DMS79 treated with DMSO at 0.1 percent for 48 hours (cell line): ENCODE results near the gene ARMH3.

ENCODE experiments used
- DNase-seq: peaks from one replicate; lab custom pipeline; 2025; lab: John Stamatoyannopoulos, UW

ARMH3 gene

DNA sequence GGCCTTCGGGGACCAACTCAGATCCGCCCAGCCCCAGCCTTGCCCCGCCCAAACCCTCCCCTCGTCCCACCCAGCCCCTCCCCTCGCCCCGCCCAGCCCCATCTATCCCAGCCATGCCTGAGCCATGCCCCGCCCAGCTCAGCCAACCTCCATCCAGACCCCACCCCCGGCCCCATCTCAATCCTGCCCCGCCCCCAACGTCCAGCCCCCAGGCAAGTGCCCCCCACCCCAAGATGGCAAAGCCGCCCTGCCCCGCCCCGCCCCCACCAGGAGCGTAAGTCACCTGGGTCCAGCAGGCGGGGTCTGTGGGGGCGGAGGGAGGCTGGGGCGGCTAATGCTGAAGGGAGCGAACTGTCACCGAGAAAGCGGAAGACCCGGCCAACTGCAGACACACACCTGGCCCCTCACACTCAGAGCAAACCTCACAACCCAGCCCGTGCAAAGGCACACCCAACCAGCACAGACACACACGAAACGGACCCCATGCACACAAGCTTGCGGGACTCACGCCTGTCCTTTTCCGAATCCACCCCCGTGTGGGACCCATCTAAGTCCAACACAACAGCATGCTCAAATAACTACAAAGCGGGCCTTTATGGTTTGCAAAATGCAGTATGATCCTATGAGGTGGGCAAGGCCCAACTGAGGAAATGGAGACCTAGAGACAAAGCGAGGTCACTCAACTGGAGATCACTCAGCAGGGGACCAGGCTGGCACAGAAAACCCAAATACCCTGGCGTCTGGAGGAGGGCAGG is 226.2 kb downstream of the ARMH3 start:
- DNase-seq = no peak

DNA sequence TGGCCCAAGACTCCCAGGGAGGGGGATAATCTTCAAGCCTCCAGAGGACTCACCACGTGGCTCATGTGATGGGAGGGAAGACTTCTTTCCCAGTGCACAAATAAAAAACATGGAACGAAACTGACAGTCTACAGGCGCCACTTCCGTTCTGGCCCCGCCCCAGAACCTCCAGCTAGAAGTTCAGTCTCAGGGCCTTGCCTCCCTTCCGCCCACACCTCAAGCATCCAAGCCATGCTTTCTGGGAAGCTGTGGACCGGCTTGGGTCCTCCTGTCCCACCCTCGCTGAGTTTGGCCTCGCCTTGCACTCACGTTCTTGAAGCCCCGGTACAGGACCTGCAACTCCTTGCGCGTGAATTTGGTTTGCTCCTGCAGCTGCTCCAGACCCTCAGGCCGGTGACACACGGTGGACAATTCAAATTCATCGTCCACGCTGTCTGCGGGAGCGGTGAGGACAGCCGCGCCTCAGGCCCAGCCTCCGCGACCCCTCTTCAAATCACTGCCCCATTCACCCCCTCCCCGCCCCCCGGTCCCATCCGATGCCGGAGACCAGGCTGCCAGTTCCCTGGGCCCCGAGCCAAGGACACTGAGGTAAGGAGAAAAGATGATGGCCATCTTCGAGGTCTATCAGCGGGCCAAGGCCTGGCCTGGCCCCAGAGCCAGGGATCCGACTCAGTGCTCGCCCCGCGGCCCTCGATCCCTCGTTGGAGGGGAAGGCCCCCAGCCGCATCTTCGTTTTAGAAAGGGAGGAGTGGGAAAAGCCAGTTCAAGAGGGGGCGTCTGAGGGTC is 227.0 kb downstream of the ARMH3 start:
- no peak for DNase-seq

GRCh38 chr10:101827919-101828600 is 227.9 kb downstream of the ARMH3 start:
- no peak for DNase-seq

DNA sequence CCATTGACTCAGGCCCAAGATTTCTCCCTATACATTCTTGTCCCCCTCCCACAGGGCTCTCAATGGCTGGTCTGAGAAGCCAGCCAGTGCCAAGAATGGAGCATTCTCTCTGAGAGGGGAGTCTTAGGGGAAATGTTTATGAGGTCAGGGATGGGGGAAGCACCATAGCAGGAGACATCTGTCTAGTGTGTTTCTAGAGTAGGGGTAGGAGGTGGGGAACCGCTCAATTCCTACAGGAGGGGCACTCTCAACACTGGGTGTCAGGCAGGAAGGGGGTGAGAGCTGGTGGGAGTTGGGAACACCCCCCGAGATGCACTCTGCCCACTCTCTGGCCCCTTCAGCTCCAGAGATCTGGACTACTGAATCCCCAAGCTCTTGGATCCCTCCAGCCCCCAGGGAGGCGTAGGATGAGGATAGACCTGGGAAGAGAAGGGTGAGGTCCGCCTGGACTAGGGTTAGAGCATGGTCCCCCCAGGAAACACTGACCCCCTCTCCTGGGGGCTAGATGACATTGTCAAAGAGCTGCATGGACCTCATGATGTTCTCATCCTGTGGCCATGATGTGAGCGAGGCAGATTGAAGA is 229.0 kb downstream of the ARMH3 start:
- no peak for DNase-seq

DNA sequence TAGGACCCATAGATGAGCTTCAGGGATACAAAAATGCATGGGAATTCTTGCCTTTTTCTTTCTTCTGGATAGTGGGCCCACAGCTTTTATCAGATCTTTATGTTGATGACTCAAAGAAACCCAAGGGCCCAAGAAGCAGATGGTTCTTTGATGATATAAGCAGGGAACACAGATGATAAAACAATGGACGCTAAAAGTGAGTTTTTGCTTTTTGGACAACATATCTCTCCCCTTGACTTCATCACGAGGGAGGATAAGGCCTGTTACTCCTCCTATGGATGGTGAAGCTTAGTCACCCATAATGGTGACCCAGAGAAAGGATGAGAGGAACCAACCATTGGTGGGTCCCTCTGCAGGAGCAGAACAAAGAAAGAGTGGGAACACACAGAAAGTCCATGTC is 231.2 kb downstream of the ARMH3 start:
- DNase-seq = no peak

- peak; percentile 9 for DNase-seq
These were observed 236.9 kb downstream of the ARMH3 start for GRCh38 chr10:101818872-101819633.

- DNase-seq = peak; percentile 88
These were observed 237.7 kb downstream of the ARMH3 start, which contains the start of gene OGA for GRCh38 chr10:101818119-101818871. Gene OGA, minus strand, starts transcription at chr10:101818444. Its CDS starts 422 bp downstream, at chr10:101818022.

DNA sequence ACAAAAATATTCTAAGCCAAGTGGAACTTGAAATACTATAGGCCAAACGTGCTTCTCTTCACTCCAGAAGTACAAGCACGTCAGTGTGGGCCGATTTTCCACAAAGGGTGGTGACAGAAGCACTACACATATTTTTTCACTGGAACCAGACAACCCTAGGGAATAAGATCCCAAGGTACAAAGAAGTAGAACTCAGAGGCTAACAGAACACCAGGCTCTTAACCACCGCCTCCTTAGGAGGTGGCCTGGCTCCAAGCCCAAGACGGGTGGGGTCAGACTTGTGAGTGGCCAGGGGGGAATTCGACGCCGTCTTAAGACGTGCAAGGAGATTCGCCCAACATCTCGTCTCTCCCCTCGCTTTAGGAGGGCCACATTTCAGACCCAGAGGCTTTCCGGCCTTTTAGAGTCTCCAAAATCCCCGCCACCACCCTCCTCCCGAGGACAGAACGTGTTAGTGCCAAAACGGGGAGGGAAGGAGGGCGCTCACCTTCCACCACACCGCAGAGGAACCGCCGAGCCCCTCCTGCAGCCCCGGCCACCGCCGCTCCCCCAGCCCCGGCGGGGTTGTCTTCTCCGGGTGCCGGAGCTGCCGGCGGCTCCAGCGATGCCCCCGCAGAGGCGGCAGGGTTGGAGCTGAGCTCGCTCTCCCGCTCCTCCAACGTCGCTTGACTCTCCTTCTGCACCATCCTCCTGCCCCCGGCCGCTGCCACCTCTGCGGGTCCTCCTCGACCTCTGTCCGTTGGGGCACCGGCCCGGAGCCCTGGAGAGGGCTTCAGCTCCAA is 238.4 kb downstream of the ARMH3 start:
- DNase-seq = peak; percentile 57

DNA sequence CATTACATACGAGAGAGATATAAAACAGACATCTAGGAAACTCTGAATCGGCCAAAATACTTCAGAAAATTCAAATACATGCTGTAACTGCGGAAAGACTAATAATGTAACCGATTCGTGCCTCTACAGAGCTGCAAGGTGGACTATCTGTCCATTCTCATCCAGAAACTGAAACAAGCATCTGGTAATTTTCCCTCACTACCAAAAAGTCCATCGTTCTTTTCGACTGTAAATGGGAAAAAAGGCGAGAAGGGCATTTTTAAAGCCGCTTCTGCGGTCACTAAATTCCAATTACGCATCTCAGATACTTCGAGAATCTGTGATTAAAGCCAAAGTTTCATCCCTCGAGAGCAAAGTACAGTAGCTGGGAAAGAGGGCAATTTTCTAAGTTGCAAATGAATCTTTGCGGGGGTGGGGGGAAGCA is 239.0 kb downstream of the ARMH3 start:
- DNase-seq = no peak

DNA sequence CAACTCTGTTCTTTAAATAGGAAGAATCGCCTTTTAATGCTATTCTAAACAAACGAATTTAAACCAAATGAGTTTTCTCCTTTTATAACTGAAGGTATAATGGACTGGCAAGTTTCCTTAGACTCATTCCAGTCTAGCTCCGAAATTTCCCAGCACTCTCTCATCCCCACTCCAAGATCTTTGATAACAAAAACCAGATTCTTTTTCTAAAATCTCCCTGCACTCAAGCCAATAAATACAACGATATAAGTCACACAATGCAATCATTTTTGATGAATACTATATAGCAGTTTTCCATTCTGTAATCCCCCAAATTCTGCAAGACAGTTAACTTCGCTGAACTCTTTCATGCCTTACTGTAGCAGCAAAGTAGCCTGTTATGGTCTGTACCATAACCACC is 239.6 kb downstream of the ARMH3 start:
- no peak for DNase-seq

GRCh38 chr10:101814466-101815071 is 241.4 kb downstream of the ARMH3 start:
- peak; percentile 27 for DNase-seq

DNA sequence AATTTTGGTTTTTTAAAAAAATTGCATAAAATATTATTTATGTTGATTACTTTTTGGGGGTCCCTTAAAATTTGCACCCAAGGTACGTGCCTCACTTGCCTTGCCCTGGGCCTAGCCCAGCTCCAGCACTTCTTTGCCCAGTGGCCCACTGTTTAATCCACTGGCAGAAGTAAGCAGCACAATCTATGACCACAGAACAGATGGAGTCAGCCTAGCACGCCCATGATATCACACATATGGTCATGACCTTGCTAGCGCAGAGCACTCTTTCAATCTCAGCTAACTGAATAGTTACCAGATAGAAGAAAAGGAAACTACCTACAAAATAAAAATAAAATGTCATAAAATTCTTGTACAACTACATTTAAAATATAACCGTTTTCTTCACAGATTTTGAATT is 243.4 kb downstream of the ARMH3 start:
- DNase-seq = no peak

- no peak for DNase-seq
These were observed 248.8 kb downstream of the ARMH3 start for GRCh38 chr10:101807158-101807557.

DNA sequence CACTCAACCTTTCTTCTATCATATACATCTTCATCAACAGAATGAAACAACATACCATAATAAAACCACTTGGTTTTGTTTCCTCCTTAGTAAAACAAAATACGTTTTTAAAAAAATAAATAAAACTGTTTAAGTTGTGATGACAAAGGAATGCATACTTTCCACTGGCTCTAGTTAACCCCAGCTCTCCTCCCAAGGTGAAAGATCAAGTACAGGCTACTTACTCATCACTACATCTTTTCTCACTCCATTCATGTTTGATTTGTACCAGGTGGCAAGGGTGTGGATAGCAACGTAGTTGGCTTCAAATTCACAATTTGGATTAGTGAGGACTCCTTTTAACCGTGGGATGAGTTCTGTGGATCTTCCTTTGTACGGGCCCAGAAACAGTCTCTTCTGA is 252.5 kb downstream of the ARMH3 start:
- no peak for DNase-seq

GRCh38 chr10:101797403-101798059 is 258.4 kb downstream of the ARMH3 start:
- no peak for DNase-seq
